HG02870 (cell line): ENCODE measurements around the gene CHD3.

ENCODE experiments used
- ATAC-seq: cut with Tn5 transposase; IDR thresholded peaks from one replicate; pipeline ENCODE4 v1.9.1; 2021; ENCODE audit warnings: mild to moderate bottlenecking, moderate library complexity; ENCODE audit not compliant: unreplicated experiment

The CHD3 gene

GRCh38 chr17:7888184-7888920, at the start of gene CHD3:
TSS of gene CHD3 (plus strand) at chr17:7888789. CDS start at chr17:7889001, 212 bp downstream.
- ATAC-seq: no peak

- no peak for ATAC-seq
These were observed 49.3 kb upstream of the CHD3 start for GRCh38 chr17:7839190-7839875.

GRCh38 chr17:7839876-7840261, 48.7 kb upstream of the CHD3 start:
- ATAC-seq: no peak

- no peak for ATAC-seq
These were observed 48.1 kb upstream of the CHD3 start for GRCh38 chr17:7840441-7840840.

- ATAC-seq: no peak
These were observed 47.7 kb upstream of the CHD3 start for GRCh38 chr17:7840875-7841274.

- no peak for ATAC-seq
These were observed 47.1 kb upstream of the CHD3 start for GRCh38 chr17:7841396-7841914.

- ATAC-seq: peak; percentile 20
These were observed 46.6 kb upstream of the CHD3 start for GRCh38 chr17:7841915-7842379.

- ATAC-seq: peak; percentile 29
These were observed 46.0 kb upstream of the CHD3 start for GRCh38 chr17:7842380-7843256.

- no peak for ATAC-seq
These were observed 45.4 kb upstream of the CHD3 start for GRCh38 chr17:7843257-7843535.

- ATAC-seq: peak; percentile 29
These were observed 44.9 kb upstream of the CHD3 start for GRCh38 chr17:7843536-7844291.

GRCh38 chr17:7844292-7845154, 44.1 kb upstream of the CHD3 start:
- peak; percentile 48 for ATAC-seq

GRCh38 chr17:7845359-7846062, 43.1 kb upstream of the CHD3 start:
- ATAC-seq: no peak

- ATAC-seq: no peak
These were observed 42.4 kb upstream of the CHD3 start for GRCh38 chr17:7846063-7846735.

GRCh38 chr17:7846765-7847661, 41.6 kb upstream of the CHD3 start:
- ATAC-seq: no peak

GRCh38 chr17:7848131-7848579, 40.4 kb upstream of the CHD3 start:
- no peak for ATAC-seq

GRCh38 chr17:7848739-7849129, 39.9 kb upstream of the CHD3 start:
- no peak for ATAC-seq

GRCh38 chr17:7849130-7849750, 39.3 kb upstream of the CHD3 start:
- no peak for ATAC-seq
